ENCODE results near the gene TTC16.

DNA sequence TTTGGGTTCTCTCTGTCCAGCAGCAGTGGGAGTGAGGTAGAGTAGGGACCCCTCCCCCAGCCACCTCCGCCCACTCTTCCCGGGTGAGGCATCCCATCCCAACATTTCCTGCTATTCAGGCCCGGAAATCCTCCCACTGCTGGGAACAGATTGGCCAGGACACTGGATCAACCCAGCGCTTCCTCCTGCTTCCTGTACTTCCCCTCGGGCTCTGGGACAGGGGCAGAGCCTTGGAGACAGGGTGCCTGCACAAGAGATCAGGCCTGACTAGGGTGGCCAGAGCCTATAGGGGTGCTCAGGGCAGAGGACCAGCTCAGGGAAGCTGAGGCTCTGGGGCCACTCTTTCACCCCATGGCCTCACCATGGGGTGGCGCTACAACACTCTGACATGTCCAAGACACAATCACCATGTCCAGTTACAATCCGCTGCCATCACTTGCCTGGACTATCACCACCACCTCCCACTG is 48.1 kb downstream of the TTC16 start:
- TF ChIP-seq, protein P1, sequence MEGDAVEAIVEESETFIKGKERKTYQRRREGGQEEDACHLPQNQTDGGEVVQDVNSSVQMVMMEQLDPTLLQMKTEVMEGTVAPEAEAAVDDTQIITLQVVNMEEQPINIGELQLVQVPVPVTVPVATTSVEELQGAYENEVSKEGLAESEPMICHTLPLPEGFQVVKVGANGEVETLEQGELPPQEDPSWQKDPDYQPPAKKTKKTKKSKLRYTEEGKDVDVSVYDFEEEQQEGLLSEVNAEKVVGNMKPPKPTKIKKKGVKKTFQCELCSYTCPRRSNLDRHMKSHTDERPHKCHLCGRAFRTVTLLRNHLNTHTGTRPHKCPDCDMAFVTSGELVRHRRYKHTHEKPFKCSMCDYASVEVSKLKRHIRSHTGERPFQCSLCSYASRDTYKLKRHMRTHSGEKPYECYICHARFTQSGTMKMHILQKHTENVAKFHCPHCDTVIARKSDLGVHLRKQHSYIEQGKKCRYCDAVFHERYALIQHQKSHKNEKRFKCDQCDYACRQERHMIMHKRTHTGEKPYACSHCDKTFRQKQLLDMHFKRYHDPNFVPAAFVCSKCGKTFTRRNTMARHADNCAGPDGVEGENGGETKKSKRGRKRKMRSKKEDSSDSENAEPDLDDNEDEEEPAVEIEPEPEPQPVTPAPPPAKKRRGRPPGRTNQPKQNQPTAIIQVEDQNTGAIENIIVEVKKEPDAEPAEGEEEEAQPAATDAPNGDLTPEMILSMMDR (IDR thresholded peaks at IDR 0.05) = peak in 2 of 3 experiments; percentile 22 to 38
- no peak for TF ChIP-seq POLR2A (IDR thresholded peaks at IDR 0.05)
